Hindlimb muscle (tissue), 1 donor: ENCODE results near the gene PFDN6. TPM values are rescaled to one million over a fixed set of nuclear protein-coding genes. Genes with fewer than 3 reads are reported as not detected.
A peak's percentile ranks its signal among the peaks of the same experiment; 100 is the strongest.
"Not testable (repeated sequence)": the region's sequence is repeated elsewhere in the genome, so short reads cannot be mapped to it uniquely, and the experiment has no call there.

ENCODE experiments used
- DNase-seq: peaks from one replicate; pipeline ENCODE4 v3.0.0-alpha.2; 2013
- polyA plus RNA-seq: library from polyadenylated mRNA; unstranded; fragments of 120-200 nt; gene quantifications from one replicate; pipeline ENCODE4 v1.2.1, GENCODE V29; 2013; ENCODE audit not compliant: insufficient read length

PFDN6 gene
- polyA plus RNA-seq = 41.2 TPM

GRCh38 chr6:33288921-33289783, at the start of gene PFDN6, which contains the start of gene WDR46:
PFDN6 (plus strand) TSS chr6:33289601; CDS start chr6:33289857, 256 bp downstream.
WDR46 (minus strand) TSS chr6:33289239; CDS start chr6:33289170, 69 bp downstream.
- peak; percentile 91 for DNase-seq

DNA sequence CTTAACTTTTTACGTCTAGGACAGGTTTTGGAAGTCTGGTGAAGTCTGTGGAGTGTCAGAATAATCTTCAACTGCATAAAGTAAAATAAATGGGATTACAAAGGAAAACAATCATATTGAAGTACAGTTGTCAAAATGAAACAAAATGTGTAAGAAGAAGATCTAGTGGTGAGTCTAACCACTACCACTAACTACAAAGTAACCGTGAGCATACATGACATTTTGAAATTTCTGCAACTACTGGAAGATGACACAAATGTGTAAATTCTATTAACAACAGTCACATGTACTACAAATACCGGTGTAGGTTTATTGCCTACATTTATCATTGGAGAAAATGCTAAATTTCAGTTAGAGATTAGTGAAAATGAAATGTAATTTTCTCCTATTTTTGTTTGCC, 47.4 kb upstream of the PFDN6 start:
- no peak for DNase-seq

- DNase-seq = no peak
Measured at GRCh38 chr6:33243476-33243875, 45.9 kb upstream of the PFDN6 start.

GRCh38 chr6:33247977-33248642, 41.3 kb upstream of the PFDN6 start:
- DNase-seq = peak; percentile 90

- no peak for DNase-seq
Measured at GRCh38 chr6:33248643-33248931, 40.8 kb upstream of the PFDN6 start.

DNA sequence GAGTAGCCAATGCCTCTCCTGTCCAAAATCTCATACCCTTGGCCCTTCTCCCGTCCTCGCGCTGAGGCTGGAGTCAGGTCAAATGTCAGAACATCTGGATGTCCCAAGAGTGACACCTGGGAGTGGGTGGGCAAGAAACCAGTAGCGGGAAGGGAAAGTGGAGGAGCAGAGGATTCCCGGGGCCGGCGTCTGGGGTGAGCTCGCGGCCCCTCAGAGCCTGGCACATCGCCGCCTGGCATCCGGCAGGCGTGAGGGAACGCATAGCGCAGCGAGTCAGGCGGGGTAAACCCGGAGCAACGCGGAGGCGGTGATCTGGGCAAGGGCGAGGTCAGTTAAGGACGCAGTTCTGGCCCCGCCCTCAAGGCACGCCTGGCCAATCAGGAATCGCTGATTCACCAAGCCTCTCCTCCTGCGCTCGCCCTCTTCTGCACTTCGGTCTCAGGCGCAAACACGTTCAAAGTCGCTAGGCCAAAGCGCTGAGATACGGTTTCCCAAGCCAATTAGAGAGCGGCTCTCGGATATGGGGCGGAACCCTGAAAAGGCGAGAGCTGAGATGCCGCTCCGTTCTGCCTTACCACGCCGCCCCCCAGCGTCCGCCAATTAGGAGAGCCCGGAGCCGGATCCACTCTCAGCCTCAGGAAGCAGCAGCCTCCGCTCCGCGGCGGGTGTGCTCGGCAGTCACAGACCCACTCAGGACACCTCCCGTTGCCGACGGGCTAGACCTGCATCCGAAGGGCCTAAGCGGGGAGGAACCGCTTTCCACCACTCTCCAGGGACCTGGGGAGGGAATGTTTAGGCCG, 40.3 kb upstream of the PFDN6 start:
- DNase-seq = peak; percentile 96

GRCh38 chr6:33249732-33250630, 39.4 kb upstream of the PFDN6 start:
- peak; percentile 13 for DNase-seq

DNA sequence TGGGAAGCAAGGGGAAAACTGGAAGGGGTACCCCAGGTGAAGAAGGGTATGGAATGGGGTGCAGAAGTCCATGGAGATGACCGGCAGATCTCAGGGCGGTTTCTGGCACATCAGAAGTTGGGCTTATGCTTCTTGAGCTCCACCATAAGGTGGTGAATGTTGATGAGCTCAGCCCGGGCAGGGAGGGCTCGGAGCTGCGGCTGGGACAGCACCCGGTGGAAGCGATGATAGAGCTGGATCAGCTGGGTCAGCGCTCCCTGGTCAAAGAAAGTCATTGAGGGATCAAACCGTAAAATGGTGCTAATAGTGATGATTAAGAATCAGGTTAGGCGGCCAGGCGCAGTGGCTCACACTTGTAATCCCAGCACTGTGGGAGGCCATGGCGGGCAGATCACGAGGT, 38.7 kb upstream of the PFDN6 start:
- DNase-seq = no peak

DNA sequence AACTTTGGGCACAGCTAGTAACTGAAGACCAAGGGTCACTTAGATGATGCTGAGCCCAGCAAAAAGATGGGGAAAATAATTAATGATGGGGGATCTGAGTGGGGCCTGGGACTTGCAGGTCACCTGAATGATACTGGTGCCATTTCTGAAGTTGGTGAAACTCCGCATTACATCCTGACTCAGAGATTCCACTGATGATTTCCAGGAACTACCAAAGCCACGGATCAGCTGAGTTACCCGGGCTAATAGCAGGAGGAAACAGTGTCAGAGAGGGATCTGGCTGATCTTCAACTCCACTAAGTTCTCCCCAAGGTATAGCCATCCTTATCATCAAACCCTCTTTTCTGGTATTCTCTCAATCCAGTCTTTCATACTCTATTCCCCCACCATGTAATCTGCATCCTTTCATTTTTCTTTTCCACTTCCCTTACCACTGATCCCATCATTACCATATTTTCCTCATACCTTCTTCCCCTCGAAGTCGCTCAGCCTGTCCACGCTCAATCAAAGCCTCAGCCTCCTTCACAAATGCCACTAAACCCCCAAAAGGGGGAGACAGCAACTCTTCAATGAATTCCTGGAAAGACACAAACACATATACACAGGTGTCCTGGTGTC, 37.9 kb upstream of the PFDN6 start:
- no peak for DNase-seq

GRCh38 chr6:33252759-33253158, 36.6 kb upstream of the PFDN6 start:
- no peak for DNase-seq

GRCh38 chr6:33254591-33254990, 34.8 kb upstream of the PFDN6 start:
- DNase-seq = no peak

GRCh38 chr6:33259032-33259431, 30.4 kb upstream of the PFDN6 start:
- no peak for DNase-seq

- DNase-seq = not testable (repeated sequence)
Measured at GRCh38 chr6:33262490-33262889, 26.9 kb upstream of the PFDN6 start.

- DNase-seq = no peak
Measured at GRCh38 chr6:33264015-33264414, 25.4 kb upstream of the PFDN6 start.

GRCh38 chr6:33271117-33271467, 18.3 kb upstream of the PFDN6 start:
- DNase-seq = no peak

GRCh38 chr6:33271468-33272274, 17.7 kb upstream of the PFDN6 start, which contains the start of the genes RPS18 and VPS52:
RPS18 (plus strand) TSS chr6:33272075; CDS start chr6:33272120, 45 bp downstream.
VPS52 (minus strand) TSS chr6:33271876; CDS start chr6:33271675, 201 bp downstream.
- peak; percentile 97 for DNase-seq

- no peak for DNase-seq
Measured at GRCh38 chr6:33272275-33273128, 16.9 kb upstream of the PFDN6 start.

GRCh38 chr6:33273129-33273923, 16.1 kb upstream of the PFDN6 start:
- DNase-seq = no peak
